Omental fat pad (tissue), 4 donors: ENCODE measurements around the gene RAE1. TPM values are rescaled to one million over a fixed set of nuclear protein-coding genes. Genes with fewer than 3 reads are reported as not detected.

Experiments
- ATAC-seq: fragments of 150-250 bp; one replicate; pipeline ENCODE4 v1.9.1; 2016; ENCODE audit warnings: mild to moderate bottlenecking, moderate library complexity; ENCODE audit not compliant: low FRiP score
- DNase-seq: peaks from one replicate; pipeline ENCODE4 v3.0.0-alpha.2; 2019; ENCODE audit warnings: low spot score
- total RNA-seq, 4 donors: library from RNA; depleted of rRNA; stranded (reverse); fragments of >200 nt; gene quantifications; one replicate each; pipeline ENCODE4 v1.1.0, GENCODE V29; 2016
- TF ChIP-seq, protein P1 (sequence below), 3 donors: fragments of 450-650 bp; IDR thresholded peaks; one replicate each; pipeline ENCODE4 v1.5.1; 2016 to 2017; ENCODE audit warnings: antibody characterized with exemption in 3 of 3, mild to moderate bottlenecking in 3 of 3, moderate library complexity in 2 of 3

RAE1 gene
- total RNA-seq, 4 donors from 2014 or later, result 13.9 to 32.9 (median 17.2) TPM

DNA sequence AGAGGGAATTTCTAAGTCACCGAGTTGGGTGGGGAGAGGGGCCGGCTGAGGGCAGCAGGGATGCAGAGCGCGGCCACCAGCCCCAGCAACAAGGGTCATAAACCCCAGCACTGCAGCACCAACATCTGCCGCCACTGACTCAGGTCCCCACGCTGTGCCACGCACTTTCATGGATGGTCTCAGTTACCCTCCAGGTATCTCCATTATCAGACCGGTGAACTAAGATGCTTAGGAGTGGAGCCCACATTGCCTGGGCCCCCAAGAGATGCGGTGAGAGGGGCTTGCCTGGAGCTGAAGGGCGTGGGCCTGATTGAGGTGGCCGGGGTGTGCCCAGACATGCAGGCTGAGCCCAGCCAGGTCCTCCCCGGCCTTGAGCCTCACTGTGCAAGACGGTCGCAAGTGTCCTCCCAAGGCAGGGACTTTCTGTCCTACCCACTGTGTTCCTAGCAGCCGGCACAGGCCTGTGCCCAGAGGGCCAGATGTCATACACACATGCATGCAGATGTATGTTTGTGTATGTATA lies 59.4 kb downstream of the RAE1 start:
- DNase-seq (no peak), ATAC-seq (no peak)
- TF ChIP-seq, protein P1, sequence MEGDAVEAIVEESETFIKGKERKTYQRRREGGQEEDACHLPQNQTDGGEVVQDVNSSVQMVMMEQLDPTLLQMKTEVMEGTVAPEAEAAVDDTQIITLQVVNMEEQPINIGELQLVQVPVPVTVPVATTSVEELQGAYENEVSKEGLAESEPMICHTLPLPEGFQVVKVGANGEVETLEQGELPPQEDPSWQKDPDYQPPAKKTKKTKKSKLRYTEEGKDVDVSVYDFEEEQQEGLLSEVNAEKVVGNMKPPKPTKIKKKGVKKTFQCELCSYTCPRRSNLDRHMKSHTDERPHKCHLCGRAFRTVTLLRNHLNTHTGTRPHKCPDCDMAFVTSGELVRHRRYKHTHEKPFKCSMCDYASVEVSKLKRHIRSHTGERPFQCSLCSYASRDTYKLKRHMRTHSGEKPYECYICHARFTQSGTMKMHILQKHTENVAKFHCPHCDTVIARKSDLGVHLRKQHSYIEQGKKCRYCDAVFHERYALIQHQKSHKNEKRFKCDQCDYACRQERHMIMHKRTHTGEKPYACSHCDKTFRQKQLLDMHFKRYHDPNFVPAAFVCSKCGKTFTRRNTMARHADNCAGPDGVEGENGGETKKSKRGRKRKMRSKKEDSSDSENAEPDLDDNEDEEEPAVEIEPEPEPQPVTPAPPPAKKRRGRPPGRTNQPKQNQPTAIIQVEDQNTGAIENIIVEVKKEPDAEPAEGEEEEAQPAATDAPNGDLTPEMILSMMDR (IDR thresholded peaks at IDR 0.05), result no peak

DNA sequence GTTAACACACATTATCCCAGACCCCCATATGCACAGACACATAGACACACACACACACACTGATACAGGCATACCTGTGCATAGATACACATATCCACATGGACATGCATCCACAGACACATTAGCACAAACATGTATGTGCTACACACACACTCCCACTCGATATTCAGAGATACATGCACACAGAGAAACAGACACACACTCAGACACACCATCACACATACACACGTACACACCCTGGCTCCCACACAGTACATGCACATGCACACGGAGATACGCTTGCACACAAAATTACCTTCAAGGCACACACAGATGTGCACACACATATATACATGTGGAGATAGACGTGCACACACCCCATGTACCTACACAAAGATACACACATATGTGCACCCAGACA lies 59.9 kb downstream of the RAE1 start:
- ATAC-seq, result no peak
- TF ChIP-seq, protein P1 (IDR thresholded peaks at IDR 0.05), result no peak
- no peak for DNase-seq

DNA sequence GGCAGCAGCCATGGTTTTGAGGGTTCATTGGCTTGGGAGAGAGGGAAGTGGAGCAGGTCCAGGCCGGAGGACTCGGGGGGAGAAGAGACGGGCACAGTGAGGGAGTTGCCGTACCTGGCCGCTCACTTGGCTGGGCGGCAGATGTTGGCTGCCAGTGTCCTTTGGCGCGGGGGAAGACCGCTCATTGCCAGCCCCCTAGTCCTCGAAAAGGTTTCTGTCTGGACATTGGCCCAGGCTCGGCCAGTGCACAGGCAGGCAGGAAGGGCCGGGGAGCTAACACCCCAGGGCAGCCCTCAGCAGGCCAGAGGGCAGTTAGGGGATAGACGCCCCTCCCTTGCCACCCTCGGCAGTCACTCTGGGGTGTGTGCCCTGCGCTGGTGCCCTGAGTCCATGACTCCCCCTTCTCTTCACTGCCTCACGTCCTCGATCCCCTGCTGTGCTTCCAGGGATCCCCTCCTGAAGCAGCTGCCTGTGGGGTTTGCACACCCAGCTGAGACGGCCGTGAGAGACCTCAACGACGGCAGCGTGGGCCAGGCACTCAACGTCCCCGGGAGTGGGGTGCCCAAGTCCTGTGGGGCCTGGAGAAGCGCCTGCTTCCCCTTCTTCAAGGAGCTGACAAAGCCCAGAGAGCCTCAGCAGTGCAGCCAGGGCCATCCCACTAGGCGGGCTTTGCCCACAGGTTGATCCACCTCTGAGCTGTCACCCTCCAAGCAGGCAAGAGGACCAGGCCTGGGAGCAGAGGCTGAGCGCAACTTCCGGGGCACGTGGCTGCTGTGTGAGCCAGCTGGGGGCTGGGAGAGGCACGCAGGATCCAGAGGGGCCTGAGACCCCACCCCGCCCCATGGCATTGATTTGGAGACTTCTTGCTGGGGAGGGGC lies 60.6 kb downstream of the RAE1 start:
- TF ChIP-seq, protein P1 (IDR thresholded peaks at IDR 0.05), result no peak
- DNase-seq (no peak), ATAC-seq (no peak)

DNA sequence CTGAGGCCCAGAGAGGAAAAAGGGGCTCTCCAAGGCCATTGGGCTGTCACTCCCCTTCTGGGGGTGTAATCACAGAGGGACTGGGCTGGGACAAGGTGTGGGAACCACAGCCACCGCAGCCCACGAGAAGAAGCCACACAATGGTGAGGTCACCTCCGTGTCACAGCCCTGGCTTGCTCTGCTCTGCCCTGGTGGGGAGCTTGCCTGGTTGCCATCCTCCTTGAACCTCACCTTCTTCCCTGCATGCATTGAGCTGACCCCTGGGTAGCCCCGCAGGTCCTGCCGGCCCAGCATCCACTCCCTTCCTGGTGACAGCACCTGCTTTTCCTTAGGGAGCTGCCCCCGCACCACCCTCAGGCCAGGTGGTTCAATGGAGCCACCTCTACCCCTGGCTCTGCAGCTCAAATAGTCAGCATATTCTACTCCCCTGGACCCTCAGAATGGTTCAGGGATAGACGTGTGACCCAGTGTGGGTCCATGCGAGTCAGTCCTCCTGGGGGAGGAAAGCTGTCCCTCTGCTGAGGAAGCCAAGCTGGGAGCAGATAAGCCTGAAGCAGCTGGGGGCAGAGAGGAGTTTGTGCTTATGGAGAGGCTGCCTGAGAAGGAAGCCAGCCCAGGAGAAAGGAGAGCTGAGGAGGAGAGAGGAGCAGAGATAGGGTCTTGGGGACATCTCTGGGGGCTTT lies 61.4 kb downstream of the RAE1 start:
- TF ChIP-seq, protein P1 (IDR thresholded peaks at IDR 0.05), result no peak
- DNase-seq (no peak), ATAC-seq (no peak)

DNA sequence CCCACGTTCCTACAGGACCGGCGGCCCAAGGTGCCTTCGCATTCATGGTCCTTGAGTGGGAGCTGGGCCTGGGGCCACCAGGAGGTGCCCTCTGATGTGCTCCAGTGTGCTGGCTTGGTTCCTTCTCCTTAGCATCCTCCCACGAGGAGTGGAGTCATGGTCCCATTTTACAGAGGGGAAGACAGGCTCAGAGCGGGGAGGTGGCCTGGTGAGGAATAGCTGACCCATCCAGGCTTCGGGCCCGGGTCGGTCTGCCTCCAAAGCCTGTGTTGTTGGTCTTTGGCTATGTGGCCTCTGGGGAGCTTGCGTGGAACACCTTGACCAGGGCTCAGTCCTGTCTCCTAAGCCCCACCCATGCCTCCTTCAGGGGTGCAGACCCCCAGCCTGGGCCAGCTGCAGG lies 62.9 kb downstream of the RAE1 start:
- ATAC-seq, result no peak
- TF ChIP-seq, protein P1 (IDR thresholded peaks at IDR 0.05), result no peak
- DNase-seq, result no peak

DNA sequence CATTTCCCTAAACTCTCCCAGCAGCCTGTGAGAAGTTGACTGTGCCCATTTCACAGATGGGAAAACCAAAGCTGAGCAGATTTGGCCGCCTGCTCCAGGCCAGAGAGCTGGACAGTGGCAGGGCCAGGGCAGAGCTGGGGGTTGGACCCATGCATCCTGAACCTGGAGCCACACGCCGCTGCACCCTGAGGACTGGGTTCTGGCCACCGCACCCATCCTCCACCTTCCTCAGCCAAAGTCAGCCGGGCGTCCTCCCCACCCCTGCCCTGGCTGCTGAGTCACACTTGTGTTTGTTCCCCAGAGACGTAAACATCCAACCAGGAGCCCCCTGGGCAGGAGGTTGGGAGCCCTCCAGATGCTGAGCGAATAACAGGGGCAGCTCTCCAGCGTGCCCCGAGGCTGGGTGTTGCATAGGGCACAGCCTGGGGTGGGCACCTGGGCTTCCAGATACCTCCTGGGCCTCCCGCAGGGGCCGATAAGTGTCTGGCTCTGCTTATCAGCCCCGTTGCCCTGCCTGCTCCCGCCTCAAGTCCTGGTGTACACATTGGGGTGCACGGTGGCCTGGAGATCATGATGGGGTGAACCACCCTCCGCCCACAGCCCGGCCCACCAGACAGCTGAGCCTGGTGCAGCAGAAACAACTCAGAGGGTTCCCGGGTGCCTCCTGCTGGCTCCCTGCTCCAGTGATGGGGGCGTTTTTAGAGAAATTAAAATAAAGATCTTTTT lies 64.0 kb downstream of the RAE1 start:
- DNase-seq (no peak), ATAC-seq (no peak)
- TF ChIP-seq, protein P1 (IDR thresholded peaks at IDR 0.05), result no peak
